Measurements from ENCODE around the gene YKT6.

DNA sequence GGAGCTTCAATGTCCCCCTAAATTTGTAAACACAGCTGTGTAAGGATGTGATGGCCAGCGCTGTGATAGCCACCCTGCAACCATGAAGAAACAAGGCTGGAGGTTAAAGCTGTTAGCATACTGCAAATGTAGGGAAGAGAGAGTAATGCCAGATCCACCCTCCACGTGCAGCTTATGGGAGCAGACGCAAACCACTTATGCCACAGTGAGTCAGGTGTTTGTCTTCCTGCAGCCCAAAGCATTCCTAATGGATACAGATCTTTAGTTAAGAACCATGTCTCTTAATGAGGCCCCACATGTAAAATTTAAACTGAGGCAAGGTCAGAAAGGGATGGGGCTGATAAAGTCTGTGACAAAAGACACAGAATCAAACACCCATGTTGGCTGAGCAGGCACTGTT lies 46.1 kb upstream of the YKT6 start:
- TF ChIP-seq, protein P1, sequence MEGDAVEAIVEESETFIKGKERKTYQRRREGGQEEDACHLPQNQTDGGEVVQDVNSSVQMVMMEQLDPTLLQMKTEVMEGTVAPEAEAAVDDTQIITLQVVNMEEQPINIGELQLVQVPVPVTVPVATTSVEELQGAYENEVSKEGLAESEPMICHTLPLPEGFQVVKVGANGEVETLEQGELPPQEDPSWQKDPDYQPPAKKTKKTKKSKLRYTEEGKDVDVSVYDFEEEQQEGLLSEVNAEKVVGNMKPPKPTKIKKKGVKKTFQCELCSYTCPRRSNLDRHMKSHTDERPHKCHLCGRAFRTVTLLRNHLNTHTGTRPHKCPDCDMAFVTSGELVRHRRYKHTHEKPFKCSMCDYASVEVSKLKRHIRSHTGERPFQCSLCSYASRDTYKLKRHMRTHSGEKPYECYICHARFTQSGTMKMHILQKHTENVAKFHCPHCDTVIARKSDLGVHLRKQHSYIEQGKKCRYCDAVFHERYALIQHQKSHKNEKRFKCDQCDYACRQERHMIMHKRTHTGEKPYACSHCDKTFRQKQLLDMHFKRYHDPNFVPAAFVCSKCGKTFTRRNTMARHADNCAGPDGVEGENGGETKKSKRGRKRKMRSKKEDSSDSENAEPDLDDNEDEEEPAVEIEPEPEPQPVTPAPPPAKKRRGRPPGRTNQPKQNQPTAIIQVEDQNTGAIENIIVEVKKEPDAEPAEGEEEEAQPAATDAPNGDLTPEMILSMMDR (IDR thresholded peaks at IDR 0.05), result no peak
- no peak for TF ChIP-seq POLR2A (IDR thresholded peaks at IDR 0.05)
- TF ChIP-seq POLR2AphosphoS5 (IDR thresholded peaks at IDR 0.05), result no peak
